ENCODE measurements around the gene RDH5. TPM values are rescaled to one million over a fixed set of nuclear protein-coding genes. Genes with fewer than 3 reads are reported as not detected.

RDH5 gene
- total RNA-seq, 1 experiment from 2014 or later, result 6.0 TPM

GRCh38 chr12:55683676-55684075 lies 36.5 kb upstream of the RDH5 start:
- no peak overlapping the region for H3K27ac Mint-ChIP-seq (ENCODE audit: unreplicated experiment)
- peak overlapping the region; percentile 10 for H3K4me3 Mint-ChIP-seq (ENCODE audit: unreplicated experiment)
- no peak for DNase-seq
- peaks cover 5% of the 10 kb centered on the region for H3K36me3 Mint-ChIP-seq (ENCODE audit: insufficient read depth, unreplicated experiment)
- no TSS peak for BruUV-seq (replicated peaks)
- no peaks in the 10 kb centered on the region for H3K27me3 ChIP-seq (replicated peaks; ENCODE audit: control insufficient read depth, insufficient read depth, low read length)
- intact Hi-C loops (cut with micrococcal nuclease; ENCODE audit: unreplicated experiment), result no loop called here
- peaks cover 3% of the 10 kb centered on the region for H3K36me3 ChIP-seq (ENCODE audit: control insufficient read depth, insufficient read depth, low read length)
- POLR2A ChIA-PET, result no interaction called here
- H3K9me3 ChIP-seq, result no peaks in the 10 kb centered on the region
- no peaks in the 10 kb centered on the region for H3K9me3 Mint-ChIP-seq (ENCODE audit: unreplicated experiment)
- peaks cover 4% of the 10 kb centered on the region; the same call in 1 of the 2 replicates for H3K4me1 ChIP-seq
- TF ChIP-seq CTCF (IDR thresholded peaks at IDR 0.05; ENCODE audit: insufficient read depth in 1 of 2, low read depth in 1 of 2, low read length in 1 of 2, severe bottlenecking in 1 of 2, unreplicated experiment in 1 of 2), result no peak
- CTCF ChIA-PET, result no interaction called here
- H3K4me1 Mint-ChIP-seq (ENCODE audit: low read depth, unreplicated experiment), result peaks cover 8% of the 10 kb centered on the region
- no peak overlapping the region for H3K4me3 ChIP-seq (ENCODE audit: low read depth, low read length)
- no peaks in the 10 kb centered on the region for H3K27me3 Mint-ChIP-seq (ENCODE audit: insufficient read depth, unreplicated experiment)

DNA sequence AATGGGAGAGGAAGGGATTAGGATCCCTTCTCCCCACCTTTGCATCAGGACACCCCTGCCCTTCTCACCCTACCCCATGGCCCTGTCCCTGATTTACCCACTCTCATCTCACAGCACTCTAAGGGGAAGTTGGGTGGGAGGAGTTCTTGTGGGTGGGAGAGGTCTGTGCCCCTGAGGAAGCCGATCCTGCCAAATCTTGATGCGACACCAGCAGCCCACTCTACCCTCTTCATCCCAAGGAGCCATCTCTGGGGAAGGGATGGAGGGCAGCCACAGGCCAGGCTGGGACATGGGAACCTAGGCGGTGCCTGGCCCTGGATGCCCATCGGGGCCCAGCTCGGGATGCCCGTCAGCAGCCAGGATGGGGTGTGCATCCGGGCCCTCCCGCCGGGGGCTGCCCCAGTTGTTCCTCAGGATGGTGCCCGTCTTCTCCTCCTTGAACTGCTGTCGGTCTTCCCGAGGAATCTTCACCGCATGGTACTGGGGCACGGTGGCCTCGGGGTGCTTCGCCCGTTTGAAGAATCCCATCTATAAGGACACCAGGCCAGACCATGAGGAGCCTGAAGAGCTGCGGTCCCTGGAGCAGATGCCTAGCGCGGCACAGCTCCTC lies 35.3 kb upstream of the RDH5 start:
- intact Hi-C loops (cut with micrococcal nuclease; ENCODE audit: unreplicated experiment), result no loop called here
- TF ChIP-seq CTCF (IDR thresholded peaks at IDR 0.05; ENCODE audit: insufficient read depth in 1 of 2, low read depth in 1 of 2, low read length in 1 of 2, severe bottlenecking in 1 of 2, unreplicated experiment in 1 of 2), result no peak
- Histone ChIP-seq H3K4me3 (ENCODE audit: low read depth, low read length) (no peak overlapping the region), H3K27me3 (replicated peaks; ENCODE audit: control insufficient read depth, insufficient read depth, low read length) (no peaks in the 10 kb centered on the region), H3K4me1 (peaks cover 4% of the 10 kb centered on the region; the same call in 1 of the 2 replicates), H3K9me3 (no peaks in the 10 kb centered on the region), H3K36me3 (ENCODE audit: control insufficient read depth, insufficient read depth, low read length) (peaks cover 3% of the 10 kb centered on the region)
- ChIA-PET CTCF (no interaction called here), POLR2A (no interaction called here)
- Mint-ChIP-seq H3K36me3 (ENCODE audit: insufficient read depth, unreplicated experiment) (peaks cover 5% of the 10 kb centered on the region), H3K4me3 (ENCODE audit: unreplicated experiment) (no peak overlapping the region), H3K4me1 (ENCODE audit: low read depth, unreplicated experiment) (peaks cover 8% of the 10 kb centered on the region), H3K9me3 (ENCODE audit: unreplicated experiment) (no peaks in the 10 kb centered on the region), H3K27ac (ENCODE audit: unreplicated experiment) (no peak overlapping the region), H3K27me3 (ENCODE audit: insufficient read depth, unreplicated experiment) (no peaks in the 10 kb centered on the region)
- DNase-seq, result no peak
- BruUV-seq (replicated peaks), result no TSS peak

DNA sequence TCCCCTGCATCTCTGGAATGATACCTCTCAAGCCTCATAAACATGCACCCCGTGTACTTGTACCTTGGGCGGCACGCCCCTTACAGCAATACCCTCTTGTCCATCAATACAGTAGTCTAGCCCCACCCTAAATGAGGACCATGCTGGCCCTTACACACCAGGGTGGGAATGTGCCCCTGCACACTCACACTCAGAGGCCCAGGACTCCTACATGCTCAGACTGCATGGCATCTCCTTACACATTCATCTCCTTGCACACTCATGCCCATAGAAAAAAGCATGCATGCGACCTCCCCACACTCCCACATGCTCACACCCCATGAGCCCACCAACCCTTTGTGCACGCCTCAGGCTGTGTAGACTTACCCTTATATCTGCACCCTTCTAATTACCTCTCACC lies 34.5 kb upstream of the RDH5 start:
- peaks cover 5% of the 10 kb centered on the region for H3K36me3 Mint-ChIP-seq (ENCODE audit: insufficient read depth, unreplicated experiment)
- ChIA-PET CTCF (no interaction called here), POLR2A (no interaction called here)
- no peak overlapping the region for H3K4me3 Mint-ChIP-seq (ENCODE audit: unreplicated experiment)
- Histone ChIP-seq H3K4me3 (ENCODE audit: low read depth, low read length) (no peak overlapping the region), H3K36me3 (ENCODE audit: control insufficient read depth, insufficient read depth, low read length) (peaks cover 3% of the 10 kb centered on the region), H3K4me1 (peaks cover 4% of the 10 kb centered on the region; the same call in 1 of the 2 replicates), H3K27me3 (replicated peaks; ENCODE audit: control insufficient read depth, insufficient read depth, low read length) (no peaks in the 10 kb centered on the region), H3K9me3 (no peaks in the 10 kb centered on the region)
- TF ChIP-seq CTCF (IDR thresholded peaks at IDR 0.05; ENCODE audit: insufficient read depth in 1 of 2, low read depth in 1 of 2, low read length in 1 of 2, severe bottlenecking in 1 of 2, unreplicated experiment in 1 of 2), result no peak
- no peak for DNase-seq
- no peak overlapping the region for H3K27ac Mint-ChIP-seq (ENCODE audit: unreplicated experiment)
- intact Hi-C loops (cut with micrococcal nuclease; ENCODE audit: unreplicated experiment), result no loop called here
- peaks cover 8% of the 10 kb centered on the region for H3K4me1 Mint-ChIP-seq (ENCODE audit: low read depth, unreplicated experiment)
- H3K9me3 Mint-ChIP-seq (ENCODE audit: unreplicated experiment), result no peaks in the 10 kb centered on the region
- no TSS peak for BruUV-seq (replicated peaks)
- no peaks in the 10 kb centered on the region for H3K27me3 Mint-ChIP-seq (ENCODE audit: insufficient read depth, unreplicated experiment)
